ENCODE data around the gene ARID1B.

DNA sequence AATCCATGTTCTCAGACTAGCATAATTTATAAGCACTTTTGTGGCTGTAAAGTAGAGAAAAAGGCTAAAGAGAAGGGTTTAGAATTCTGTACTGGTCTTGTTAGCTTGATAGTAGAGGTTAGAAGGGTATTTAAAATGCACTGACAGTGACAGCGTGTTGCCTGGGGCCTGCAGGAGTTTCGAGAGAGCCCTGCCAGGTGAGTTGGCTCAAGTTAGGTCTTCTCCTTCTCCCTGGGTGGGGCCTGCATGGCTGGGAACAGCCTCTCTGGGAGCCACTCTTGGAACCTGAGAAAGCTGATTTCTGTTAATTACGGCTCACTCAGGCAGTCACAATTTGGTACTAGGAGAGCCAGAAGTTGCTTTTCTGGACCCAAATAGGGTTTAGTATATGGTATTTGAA is 103.7 kb downstream of the ARID1B start:
- TF ChIP-seq CTCF (IDR thresholded peaks at IDR 0.05) (no peak), EZH2 (IDR thresholded peaks at IDR 0.05; ENCODE audit: borderline replicate concordance, insufficient read depth, low read depth, low read length, poor library complexity, severe bottlenecking) (no peak)
